BE2C (cell line): ENCODE measurements around the gene CEP83.

Experiments
- DNase-seq: peaks from one replicate; pipeline ENCODE4 v3.0.0-alpha.2; 2020
- H3K27me3 ChIP-seq: fragments of 250-450 bp; sonication (Bioruptor Pico); 2 replicates; pipeline ENCODE4 v1.5.1; 2020; ENCODE audit warnings: mild to moderate bottlenecking
- H3K36me3 ChIP-seq: fragments of 250-450 bp; sonication (Bioruptor Pico); 2 replicates; pipeline ENCODE4 v1.5.1; 2020; ENCODE audit warnings: mild to moderate bottlenecking
- H3K4me1 ChIP-seq: fragments of 250-450 bp; sonication (Bioruptor Pico); 2 replicates; pipeline ENCODE4 v1.5.1; 2020
- H3K4me3 ChIP-seq: 2 replicates; pipeline ENCODE4 v1.5.1; 2011; ENCODE audit warnings: low read depth, low read length
- H3K9me3 ChIP-seq: fragments of 250-450 bp; sonication (Bioruptor Pico); 2 replicates; pipeline ENCODE4 v1.5.1; 2020
- TF ChIP-seq, protein P1 (sequence below): IDR thresholded peaks from 2 replicates; pipeline ENCODE4 v1.5.1; 2012; ENCODE audit warnings: mild to moderate bottlenecking, low read depth, low read length

The CEP83 gene

DNA sequence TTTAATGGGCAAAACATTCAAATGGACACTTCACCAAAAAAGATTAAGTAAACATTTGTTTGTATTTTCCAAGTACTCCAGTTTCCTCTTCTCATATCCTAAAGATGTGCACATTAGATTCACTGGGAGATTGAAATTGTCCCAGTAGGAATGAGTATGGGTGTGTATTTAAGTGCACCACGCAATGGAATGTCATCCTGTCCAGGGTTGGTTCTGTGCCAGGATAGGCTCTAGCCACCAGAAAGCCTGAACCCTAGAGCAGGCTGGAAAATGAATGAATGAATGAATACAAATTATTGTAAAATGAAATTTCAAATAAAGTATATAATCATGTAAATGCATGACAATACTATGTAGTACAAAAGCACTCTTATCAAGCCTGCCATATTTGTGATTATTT is 14.0 kb downstream of the CEP83 start:
- TF ChIP-seq, protein P1, sequence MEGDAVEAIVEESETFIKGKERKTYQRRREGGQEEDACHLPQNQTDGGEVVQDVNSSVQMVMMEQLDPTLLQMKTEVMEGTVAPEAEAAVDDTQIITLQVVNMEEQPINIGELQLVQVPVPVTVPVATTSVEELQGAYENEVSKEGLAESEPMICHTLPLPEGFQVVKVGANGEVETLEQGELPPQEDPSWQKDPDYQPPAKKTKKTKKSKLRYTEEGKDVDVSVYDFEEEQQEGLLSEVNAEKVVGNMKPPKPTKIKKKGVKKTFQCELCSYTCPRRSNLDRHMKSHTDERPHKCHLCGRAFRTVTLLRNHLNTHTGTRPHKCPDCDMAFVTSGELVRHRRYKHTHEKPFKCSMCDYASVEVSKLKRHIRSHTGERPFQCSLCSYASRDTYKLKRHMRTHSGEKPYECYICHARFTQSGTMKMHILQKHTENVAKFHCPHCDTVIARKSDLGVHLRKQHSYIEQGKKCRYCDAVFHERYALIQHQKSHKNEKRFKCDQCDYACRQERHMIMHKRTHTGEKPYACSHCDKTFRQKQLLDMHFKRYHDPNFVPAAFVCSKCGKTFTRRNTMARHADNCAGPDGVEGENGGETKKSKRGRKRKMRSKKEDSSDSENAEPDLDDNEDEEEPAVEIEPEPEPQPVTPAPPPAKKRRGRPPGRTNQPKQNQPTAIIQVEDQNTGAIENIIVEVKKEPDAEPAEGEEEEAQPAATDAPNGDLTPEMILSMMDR = no peak
- no peaks in the 10 kb centered on the region for H3K4me1 ChIP-seq
- no peaks in the 10 kb centered on the region for H3K9me3 ChIP-seq
- H3K4me3 ChIP-seq = no peak overlapping the region
- H3K27me3 ChIP-seq = no peaks in the 10 kb centered on the region
- DNase-seq = no peak
- H3K36me3 ChIP-seq = no peaks in the 10 kb centered on the region

DNA sequence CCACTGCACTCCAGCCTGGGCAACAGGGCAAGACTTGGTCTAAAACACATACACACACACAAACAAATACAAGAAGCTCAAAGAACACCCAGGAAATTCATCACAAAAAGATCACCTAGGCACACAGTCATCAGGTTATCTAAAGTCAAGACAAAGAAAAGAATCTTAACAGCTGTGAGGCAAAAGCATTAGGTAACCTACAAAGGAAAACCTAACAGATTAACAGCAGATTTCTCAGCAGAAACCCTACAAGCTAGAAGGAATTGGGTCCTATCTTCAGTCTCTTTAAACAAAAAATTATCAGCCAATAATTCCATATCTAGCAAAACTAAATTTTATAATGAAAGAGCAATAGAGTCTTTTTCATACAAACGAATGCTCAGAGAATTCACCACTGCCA is 22.4 kb downstream of the CEP83 start:
- no peaks in the 10 kb centered on the region for H3K36me3 ChIP-seq
- DNase-seq = no peak
- H3K4me3 ChIP-seq = no peak overlapping the region
- H3K4me1 ChIP-seq = peaks cover 4% of the 10 kb centered on the region
- H3K9me3 ChIP-seq = no peaks in the 10 kb centered on the region
- TF ChIP-seq, protein P1 = no peak
- H3K27me3 ChIP-seq = no peaks in the 10 kb centered on the region

DNA sequence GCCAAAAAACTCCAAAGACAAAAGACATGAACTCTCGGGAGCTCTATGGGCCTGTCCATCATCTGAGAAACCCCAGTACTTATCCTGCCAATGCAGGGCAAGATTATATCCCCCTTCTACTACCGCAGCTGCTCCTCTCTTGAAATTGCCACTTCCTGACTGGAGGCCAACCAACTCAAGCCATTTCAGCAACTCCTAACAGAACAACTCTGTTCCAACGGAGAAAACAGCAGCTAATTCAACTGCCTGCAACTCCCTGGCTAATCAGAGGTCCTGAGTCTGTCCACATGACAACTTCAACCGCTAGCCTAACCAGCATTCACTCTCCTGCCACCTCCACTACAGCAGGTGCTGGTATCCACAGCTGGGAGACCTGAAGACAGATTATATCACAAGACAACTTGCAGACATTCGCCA is 24.1 kb downstream of the CEP83 start:
- Histone ChIP-seq H3K9me3 (no peaks in the 10 kb centered on the region), H3K4me3 (no peak overlapping the region), H3K4me1 (peaks cover 4% of the 10 kb centered on the region), H3K36me3 (no peaks in the 10 kb centered on the region), H3K27me3 (no peaks in the 10 kb centered on the region)
- DNase-seq = no peak
- TF ChIP-seq, protein P1 = no peak

DNA sequence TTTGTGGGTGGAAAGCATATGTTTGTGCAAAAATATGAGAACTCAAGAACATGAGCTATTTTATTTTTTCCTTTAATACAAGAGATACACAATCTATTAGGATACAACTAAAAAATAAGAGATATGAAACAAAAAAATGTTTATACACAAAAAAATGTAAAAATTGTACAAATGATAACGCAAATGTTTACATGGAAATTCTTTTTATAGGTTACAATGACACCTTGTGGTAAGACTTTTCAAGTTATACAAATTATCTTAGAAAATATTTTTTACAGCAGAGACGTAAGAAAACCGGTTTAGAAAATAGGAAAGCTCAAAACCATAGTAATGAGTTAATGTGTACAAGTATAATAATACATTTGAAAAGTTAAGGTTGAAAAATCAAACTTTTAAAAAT is 25.5 kb downstream of the CEP83 start:
- Histone ChIP-seq H3K4me3 (no peak overlapping the region), H3K9me3 (no peaks in the 10 kb centered on the region), H3K27me3 (no peaks in the 10 kb centered on the region), H3K4me1 (peaks cover 4% of the 10 kb centered on the region), H3K36me3 (no peaks in the 10 kb centered on the region)
- TF ChIP-seq, protein P1 = no peak
- DNase-seq = no peak

DNA sequence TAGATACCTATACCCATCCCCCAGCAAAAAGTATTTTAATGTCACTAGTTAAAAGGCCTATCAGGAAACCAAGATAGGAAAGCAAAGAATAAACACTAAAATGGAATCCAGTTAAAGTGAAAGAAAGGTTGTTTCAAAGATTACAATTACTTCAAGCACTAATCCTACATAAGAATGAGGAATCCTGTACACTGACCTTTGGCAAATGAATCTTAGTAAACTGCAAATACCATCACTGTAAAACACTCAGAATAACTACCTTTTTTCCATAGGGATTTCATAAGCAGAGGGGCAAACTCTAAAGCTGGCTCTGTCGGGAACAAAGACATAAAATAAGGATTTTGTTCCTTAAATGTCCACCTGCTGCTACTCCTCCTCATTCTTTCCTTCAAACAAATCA is 25.9 kb downstream of the CEP83 start:
- DNase-seq = no peak
- Histone ChIP-seq H3K4me1 (peaks cover 4% of the 10 kb centered on the region), H3K9me3 (no peaks in the 10 kb centered on the region), H3K36me3 (no peaks in the 10 kb centered on the region), H3K27me3 (no peaks in the 10 kb centered on the region), H3K4me3 (no peak overlapping the region)
- TF ChIP-seq, protein P1 = no peak

DNA sequence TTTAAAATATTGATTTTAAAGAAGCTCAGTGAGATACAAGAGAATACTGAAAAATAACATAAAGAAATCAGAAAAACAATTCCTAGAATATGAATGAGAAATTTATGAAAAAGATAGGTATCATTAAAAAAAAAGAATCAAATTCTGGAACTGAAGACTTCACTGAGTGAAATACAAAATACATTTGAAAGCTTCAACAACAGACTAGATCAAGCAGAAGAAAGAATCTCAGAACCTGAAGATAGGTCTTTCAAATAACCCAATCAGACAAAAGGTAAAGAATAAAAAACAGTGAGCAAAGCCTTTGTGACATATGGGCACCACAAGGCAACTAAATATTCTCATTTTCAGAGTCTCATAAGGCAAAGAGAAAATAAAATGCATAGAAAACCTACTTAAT is 29.4 kb downstream of the CEP83 start:
- no peaks in the 10 kb centered on the region for H3K27me3 ChIP-seq
- no peak overlapping the region for H3K4me3 ChIP-seq
- H3K9me3 ChIP-seq = no peaks in the 10 kb centered on the region
- no peaks in the 10 kb centered on the region for H3K36me3 ChIP-seq
- DNase-seq = no peak
- H3K4me1 ChIP-seq = peaks cover under 1% of the 10 kb centered on the region; the same call in 1 of the 2 replicates
- TF ChIP-seq, protein P1 = no peak
